ENCODE measurements around the gene SEMA3B.
"Not testable (repeated sequence)": the region's sequence is repeated elsewhere in the genome, so short reads cannot be mapped to it uniquely, and the experiment has no call there.

Gene SEMA3B

DNA sequence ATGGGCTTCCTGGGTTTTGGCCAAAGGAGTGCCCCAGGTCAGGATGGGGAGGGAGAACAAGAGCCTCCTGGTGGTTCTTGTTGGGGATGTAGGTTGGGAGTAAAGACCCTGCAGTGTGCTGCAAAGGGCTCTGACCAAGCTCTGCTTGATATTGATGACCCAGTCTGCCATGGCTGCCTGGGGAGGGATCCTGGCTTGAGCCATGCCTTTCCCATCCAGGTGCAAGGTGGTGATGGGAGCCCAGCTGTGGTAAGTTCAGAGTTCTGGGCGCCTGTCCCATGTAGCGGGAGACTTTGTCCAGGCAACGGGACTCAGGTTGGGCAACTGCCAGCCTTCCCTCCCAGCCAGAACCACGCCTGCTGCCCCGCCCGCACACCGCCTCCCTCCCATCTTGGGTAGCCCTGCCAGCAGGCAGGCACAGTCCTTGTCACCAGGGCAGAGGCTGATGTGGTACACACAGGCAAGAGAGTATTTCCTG lies 30.4 kb upstream of the SEMA3B start:
- DNase-seq, result no peak

DNA sequence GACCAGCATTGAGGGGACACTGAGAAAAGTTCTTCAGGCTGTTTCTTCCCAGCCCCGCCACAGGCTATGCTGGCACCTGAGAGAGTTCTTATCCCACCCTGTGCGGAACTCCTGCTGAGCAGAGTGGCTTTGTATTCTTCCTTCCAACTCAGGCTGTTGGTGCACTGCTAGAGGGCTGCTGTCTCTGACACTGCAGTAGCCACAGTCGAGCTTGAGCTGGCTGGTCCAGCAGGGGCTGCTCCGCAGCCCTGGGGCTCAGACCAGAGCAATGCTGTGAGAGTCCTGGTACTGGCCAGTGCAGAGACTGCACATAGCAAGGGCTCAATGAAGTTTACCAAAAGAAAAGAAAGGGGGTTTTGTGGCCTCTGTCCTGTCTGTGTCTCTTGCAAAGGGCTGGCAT lies 29.3 kb upstream of the SEMA3B start:
- DNase-seq, result no peak

DNA sequence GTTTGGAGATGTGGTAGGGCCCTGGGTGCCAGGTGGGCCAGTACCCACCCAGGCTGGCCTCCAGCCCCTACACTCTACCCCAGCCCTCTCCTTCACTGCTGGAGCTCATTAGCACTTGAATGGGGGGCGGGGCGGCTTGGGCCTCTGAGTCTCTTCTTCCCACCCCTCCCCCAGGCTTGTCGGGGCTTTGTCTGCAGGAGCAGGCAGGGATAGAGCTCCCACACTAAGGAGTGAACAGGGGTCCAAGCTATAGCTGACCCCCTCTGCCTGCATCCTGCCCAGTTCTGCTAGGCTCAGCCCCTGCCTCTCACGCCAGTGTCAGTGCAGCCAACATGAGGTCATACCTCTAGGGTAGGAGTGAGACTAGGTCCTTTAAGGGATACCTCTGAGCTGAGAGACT lies 27.8 kb upstream of the SEMA3B start:
- DNase-seq, result no peak

DNA sequence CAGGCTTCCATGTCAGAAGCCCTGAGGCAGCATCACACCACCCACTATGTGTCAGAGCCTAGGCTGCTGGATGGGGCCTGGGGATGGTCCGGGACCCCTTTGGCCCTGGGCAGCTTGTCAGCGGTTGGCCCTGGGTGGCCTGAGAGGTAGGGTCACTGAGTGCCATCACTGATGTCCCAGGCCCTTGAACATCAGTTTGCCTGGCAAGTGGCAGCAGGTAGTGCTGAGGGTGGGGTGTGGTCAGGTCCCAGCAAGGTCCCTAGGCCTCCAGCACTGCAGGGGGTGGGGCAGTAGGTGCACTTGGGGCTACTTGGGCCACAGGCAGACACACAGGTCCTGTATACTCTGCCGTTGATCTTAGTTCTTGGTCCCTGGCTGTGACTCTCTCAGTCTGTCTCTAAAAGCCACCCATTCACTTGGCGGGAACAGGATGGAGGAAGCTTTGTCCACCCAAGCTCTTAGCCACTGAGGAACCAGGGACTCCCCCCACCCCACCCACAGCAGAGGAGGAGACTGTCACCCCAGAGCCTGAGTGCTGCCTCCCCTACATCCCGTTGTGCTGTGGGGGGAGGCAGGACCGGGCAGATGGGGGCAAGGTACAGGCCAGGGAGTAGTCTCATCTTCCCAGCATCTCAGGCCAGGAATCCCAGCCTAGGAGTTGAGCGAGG lies 27.1 kb upstream of the SEMA3B start:
- no peak for DNase-seq

DNA sequence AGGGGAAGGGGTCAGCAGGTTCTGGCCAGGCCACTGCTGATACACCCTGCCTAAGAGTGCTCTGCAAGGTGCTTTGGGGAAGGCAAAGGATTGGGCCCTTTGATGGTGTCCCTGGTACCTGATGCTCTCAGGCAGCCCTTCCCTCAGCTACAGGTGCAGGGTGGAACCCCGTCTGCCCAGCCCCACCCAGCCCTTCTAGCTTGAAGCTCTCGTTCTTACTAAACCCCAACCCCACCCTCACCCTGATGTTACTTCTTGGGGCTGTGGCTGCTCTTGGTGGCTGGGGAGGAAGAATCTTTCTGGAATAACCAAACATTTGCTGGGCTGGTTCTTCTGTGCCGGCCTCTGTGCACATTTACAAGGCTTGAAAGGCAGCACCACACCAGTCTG lies 26.6 kb upstream of the SEMA3B start:
- DNase-seq, result no peak

DNA sequence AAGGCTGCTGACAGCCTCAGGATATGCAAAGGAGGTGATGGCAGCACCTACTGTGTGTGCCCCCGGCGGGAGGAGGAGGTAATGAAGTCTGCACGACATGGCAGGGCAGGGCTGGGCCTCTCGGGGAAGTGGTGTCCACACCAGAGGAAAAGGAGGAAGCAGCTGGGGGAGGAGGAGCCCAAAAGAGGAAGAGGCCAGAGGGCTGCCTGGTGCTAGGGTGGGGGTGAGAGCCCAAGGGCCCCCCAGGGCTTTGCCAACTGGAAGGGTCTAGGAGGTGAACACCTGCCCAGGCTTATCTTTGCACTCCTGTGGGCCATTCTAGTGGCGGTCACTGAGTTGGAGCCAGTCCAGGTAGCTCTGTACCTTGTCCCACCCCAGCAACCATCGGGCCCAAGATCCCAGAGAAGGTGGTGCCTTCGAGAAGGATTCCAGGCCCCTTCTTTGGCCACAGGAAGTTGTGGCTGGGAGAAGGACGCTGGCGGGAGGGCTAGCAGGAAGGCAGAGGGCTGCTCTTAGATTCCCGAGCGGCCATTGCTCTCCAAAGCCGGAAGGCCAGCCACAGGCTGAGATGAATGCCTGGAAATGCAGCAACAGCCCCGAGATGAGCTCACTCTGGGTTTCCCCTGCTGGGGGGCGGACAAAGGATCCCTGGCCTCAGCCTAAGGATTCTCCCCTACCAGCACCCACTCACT lies 25.9 kb upstream of the SEMA3B start:
- DNase-seq, result no peak

DNA sequence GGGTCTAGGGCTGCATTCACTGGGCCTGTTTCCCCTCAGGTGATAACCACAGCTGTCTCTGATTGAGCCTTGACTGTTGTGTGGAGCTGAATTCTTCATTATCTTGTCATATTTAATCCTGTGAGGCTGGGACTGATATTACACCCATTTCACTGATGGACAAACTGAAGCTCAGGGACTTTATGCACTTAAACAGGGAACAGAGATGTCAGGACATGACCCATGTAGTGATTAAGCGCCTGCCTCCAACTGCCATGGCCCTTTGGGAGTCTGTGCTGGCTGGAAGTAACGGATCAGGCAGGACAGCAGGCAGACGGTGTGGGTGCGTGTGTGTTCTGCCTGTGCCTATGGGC lies 25.4 kb upstream of the SEMA3B start:
- no peak for DNase-seq

DNA sequence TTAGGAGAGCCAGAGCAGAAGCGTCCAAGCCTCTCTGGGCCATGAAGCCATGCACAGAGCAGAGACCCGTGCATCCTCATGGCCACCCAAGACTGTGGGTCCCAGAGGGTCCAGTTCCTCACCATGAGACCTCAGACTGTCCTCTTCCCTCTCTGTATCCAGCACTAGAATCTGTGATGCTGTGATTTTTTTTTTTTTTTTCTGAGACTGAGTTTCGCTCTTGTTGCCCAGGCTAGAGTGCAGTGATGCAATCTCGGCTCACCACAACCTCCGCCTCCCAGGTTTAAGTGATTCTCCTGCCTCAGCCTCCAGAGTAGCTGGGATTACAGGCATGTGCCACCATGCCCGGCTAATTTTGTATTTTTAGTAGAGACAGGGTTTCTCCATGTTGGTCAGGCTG lies 24.1 kb upstream of the SEMA3B start:
- DNase-seq, result not testable (repeated sequence)

DNA sequence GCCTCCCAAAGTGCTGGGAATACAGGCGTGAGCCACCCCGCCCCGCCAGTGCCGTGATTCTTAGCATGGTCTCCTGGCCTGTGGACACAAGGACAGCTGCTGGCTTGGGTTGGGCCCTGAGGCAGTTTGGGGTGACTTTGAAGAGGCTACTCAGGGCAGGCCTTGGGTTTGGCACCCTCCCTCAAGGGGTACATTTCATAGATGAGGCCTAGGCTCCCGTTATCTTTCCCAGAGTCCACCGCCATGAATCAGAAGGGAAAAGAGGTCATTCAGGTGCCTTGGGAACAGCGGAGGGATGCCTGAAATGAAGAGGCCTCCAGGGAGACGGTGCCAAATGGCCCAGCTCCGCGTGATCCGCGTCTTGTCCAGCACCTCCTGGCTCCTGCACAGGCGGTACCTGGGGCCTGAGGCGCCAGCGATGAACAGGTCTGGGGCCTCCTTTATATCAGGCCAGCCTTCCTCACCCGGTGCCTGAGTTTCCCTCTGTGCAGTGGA lies 23.6 kb upstream of the SEMA3B start:
- DNase-seq, result no peak

DNA sequence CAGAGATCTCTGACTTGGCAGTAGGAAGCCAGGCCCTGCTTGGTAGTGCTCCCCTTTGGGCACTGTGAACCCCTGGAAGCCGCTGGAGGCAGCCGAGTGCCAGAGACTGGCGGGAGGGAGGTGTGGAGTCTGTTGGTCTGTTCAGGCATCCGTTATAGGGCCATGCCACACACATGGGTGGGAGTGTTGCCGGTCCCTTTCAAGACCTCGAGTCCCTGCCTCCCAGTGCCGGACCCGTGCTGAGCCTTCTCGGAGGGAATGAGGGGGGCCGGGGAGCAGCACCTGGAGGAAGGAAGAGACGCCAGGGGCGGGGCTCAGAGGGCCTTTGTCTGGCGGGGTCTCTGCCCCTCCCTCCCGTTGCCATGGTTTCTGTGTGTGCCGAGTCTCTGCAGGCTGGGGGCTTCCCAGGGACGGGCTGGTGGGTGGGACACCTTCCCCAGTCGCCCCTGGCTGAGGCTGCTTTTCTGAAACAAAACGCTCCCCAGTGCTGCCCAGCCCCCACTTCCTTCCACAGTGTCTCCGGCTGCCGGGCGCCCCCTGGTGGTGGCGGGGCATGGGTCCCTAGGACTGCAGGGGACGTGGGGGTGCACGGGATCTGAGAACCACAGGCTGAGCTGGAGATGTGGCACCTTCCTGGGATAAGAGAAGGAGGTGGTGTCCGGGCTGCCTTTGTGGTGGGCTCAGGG lies 23.0 kb upstream of the SEMA3B start:
- peak; percentile 81 for DNase-seq

DNA sequence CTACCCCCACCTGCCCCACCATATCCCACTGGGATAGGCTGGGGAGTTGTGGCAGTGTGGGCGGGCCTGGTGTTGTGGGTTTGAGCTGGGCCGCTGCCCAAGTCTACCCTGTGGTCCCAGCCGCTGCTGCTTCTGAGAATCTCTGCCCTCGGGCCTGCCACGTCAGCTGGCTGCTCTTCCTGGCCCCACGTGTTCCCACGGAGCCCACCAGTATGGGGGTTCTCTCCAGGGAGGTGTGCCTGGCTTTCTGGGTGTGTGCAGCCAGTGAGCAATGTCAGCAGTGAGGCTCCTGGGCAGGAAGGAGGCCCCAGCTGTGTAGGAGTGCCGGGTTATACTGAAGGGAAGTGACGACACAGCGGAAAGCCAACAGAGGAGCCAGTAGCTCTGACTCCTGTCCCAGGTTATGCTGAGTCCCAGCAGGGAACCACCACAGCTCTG lies 22.4 kb upstream of the SEMA3B start:
- DNase-seq, result no peak

DNA sequence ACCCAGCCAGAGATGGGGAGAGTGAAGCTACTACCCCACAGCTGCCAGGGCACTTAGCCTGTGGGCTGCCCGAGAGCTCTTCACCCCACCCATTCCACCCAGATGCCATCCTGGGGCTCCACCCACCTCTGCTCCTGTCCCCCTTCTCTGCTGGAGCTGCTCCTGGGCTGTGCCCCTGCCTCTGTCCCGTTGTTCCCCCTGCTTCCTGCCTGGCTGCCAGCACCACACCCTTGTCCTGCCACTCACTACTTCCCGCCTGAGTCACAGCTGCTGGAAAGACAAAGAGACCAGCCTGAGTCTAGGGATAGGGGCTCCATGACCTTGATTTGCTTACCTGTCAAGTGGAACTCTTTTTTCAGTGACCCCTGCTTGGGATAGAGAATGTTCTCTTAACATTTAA lies 20.6 kb upstream of the SEMA3B start:
- DNase-seq, result no peak

DNA sequence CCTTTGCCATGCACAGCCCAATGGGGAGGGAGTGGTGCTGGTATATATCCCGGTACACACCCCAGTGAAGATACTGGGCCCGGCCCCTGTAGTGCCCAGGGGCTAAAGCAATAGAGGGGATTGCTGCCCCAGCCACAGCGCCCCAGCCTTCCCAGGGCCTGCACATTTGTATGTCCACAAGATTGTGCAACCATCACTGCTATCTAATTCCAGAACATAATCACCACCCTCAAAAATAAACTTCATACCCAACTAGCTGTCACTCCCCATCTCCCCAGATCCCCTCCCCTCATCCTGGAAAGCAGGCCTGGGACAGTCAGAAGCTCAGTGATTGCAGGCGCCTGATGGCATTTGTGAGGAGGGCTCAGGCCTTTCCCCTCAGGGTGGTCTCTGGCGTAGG lies 19.5 kb upstream of the SEMA3B start:
- no peak for DNase-seq

DNA sequence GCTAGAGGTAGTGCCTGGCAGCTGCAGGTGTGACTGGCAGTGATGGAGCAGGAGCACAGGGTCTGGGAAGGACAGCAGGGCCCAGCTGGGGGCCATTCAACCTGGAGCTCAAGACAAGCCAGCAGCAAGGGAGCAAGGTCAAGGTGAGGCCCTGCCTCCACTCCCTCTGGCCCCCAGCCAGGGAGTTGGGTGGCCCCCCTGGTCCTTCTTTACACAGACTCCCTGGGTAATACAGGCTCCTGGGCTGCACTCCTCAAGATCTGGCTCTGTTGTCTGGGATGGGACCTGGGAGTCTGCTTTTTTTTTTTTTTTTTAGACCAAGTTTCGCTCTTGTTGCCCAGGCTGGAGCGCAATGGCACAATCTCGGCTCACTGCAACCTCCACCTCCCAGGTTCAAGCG lies 18.4 kb upstream of the SEMA3B start:
- DNase-seq, result no peak

DNA sequence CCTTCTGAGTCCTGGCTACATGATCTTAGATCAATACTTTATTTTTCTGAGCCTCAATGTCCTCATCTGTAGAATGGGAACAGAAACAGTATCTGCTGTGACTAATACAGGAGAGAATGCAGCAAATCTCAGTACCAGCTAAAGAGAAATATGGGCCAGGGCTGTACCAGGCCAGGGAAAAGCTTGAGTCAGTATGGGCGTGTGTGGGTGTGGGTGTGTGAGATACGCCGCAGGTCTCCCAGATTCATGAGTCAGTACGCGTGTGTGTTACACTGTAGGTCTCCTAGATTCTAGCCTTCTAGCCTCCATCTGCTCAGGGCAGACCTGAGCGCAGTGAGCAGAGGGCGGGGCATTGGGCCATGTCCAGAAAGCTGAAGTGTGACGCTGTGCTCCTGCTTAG lies 17.7 kb upstream of the SEMA3B start:
- no peak for DNase-seq

DNA sequence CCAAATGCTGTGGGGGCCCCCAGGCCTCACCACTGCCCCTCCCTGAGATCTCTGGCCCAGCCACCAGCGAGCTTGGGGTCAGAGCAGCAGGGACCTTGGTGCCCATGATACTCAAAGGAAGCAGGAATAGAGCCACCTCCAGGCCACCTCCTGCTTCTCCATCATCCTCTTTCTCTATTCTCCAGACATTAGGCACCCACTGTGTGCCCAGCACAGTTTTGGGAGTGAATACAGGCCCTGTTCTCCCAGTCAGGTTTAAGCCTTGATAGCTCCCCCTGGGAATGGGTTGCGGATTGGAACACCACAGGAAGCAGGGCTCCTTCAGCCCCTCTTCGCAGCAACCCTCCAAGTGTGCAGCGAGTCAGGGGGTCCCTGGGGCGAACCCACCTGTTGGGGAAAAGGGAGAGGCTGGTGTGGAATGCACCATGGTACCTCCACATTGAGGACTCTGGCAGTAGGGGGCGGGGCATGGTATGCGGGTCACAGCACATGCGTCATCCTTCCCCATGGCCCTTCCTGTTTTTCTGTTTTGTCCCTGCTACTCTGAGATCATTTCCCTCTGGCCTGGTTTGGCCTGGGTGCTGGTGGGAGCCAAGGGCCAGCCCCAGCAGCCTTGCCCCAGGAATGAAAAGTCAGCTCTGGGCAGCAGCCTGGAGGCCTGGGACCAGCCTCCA lies 14.2 kb upstream of the SEMA3B start:
- no peak for DNase-seq

DNA sequence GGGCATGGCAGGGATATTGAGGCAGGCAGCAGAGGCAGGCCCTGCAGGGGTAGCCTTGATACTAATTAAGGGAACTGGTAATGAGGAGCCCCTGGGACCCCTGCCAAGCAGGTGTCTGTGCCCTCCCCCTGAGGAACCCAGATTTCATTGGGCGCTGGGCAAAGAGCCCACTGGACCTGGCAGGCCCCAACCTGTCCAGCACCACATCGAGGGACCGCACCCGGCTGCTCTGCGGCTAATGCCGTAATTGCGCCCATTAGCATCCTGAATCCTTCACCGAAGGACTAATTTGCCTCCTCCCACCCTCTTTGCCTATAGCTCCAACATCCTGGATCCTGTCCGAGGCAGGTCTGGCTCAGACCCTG lies 13.7 kb upstream of the SEMA3B start:
- peak; percentile 93 for DNase-seq

DNA sequence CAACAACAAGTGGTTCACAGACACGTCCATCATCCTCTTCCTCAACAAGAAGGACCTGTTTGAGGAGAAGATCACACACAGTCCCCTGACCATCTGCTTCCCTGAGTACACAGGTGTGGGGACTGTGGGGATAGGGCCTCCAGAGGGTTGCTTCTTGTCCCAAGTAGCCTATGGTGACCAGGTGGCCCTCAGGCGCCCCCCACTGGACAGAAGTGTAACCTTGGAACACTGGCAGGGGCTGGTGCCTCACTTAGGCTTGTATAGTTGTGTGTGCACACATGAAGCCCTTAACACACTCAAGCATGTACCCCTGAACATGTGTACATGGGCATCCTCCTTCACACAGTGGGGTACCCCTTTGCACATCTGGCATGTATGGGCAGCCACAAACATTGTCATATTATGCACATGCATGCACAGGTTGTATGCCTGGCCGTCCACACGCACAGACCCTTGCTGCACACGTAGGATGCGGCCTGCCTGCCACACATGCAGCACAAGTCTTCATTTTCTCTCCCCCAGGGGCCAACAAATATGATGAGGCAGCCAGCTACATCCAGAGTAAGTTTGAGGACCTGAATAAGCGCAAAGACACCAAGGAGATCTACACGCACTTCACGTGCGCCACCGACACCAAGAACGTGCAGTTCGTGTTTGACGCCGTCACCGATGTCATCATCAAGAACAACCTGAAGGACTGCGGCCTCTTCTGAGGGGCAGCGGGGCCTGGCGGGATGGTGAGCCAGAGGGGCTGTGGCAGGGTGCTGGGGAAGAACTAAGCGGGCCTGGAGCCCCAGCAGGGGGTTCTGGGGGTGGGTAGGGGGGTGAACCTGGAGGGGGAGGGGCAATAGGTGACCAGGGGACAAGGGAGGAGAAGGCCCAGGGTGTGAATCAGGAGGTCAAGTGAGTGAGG lies 11.7 kb upstream of the SEMA3B start:
- DNase-seq, result no peak

DNA sequence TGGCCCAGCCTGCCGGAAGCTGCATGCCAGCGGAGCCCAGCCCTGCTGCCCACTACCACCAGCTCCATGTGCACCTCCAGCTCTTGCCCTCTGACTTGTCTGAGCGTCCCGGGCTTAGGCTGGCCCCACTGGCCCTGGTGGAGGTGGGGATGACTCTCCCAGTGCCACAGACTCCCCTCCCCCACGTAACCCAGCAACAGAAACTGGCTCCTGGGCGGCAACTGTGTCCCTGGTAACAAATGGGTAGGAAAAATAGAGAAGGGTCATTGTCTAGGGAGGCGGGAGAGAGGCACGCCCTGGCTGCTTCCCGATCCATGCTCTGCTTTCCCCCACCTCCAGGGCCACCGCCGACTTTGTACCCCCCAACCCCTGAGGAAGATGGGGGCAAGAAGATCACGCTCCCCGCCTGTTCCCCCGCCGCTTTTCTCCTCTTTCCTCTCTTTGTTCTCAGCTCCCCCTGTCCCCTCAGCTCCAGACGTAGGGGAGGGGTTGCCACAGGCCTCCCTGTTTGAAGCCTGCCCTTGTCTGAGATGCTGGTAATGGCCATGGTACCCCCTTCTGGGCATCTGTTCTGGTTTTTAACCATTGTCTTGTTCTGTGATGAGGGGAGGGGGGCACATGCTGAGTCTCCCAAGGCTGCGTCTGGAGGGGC lies 10.8 kb upstream of the SEMA3B start:
- DNase-seq, result no peak

DNA sequence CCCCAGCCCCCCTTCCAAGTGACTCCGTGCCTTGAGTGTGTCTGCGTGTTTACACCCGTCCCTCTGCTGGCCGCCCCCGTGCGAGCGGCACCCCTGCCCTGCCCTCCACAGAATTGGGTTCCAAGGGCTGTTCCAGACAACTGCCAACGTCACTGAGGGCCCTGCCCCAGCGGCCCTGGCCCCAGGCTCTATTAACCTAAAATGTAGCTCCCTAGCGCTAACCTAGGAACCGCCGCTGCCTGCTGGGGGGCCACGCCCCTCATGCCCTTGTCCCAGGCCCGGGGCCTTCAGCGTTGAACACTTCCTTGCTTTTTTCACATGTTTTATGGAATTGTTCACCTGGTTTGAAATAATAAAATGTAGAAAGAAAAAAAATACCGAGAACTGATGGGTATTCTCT lies 10.0 kb upstream of the SEMA3B start:
- no peak for DNase-seq

DNA sequence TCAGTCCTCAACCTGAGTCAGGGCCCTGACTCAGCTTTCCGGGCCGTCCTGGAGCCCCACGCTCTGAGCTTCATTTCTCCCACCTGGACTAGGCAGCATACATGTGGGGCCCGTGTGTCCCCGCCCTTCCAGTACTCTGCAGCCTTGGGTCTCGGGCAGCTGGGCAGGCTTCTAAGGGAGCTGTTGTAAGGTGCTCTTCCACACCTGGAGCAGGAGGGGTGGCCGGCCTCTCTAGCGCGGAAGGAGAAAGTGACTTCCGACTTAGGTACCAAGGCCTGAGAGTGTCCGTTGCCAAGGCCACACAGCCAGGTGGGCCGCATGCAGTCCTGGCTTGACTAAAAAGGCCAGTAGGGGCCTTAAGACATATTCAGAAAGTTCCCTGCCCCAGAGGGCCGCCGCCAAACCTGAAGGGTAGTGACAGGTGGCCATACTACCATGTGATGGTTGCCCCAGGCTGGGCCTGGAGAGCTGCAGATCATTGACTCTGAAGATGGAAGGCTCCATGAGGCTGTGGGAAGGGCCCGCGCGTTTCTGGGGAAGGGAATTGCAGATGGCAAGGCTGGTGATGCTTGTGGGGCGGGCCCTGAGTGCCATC lies 9.4 kb upstream of the SEMA3B start:
- DNase-seq, result no peak
